Cardiac muscle cell (in vitro differentiated cells and primary cell): ENCODE measurements around the gene CST6. TPM values are rescaled to one million over a fixed set of nuclear protein-coding genes. Genes with fewer than 3 reads are reported as not detected.
A peak's percentile ranks its signal among the peaks of the same experiment; 100 is the strongest.

Experiments
- DNase-seq, 2 donors: peaks; one replicate each; pipeline versions ENCODE4 v3.0.0 to v3.0.0-alpha.2; 2010 to 2017; ENCODE audit warnings: low read depth in 1 of 2, low spot score in 1 of 2
- H3K27ac ChIP-seq: fragments of 200-600 bp; sonication (generic); 2 replicates; pipeline ENCODE4 v1.5.1; 2016
- H3K27me3 ChIP-seq: fragments of 200-600 bp; sonication (generic); 2 replicates; pipeline ENCODE4 v1.6.0; 2016; ENCODE audit warnings: control low read depth
- H3K36me3 ChIP-seq: fragments of 200-600 bp; sonication (generic); 2 replicates; pipeline ENCODE4 v1.5.1; 2016; ENCODE audit warnings: control low read depth
- H3K4me1 ChIP-seq: fragments of 200-600 bp; sonication (generic); 2 replicates; pipeline ENCODE4 v1.8.1; 2017; ENCODE audit warnings: low read depth, mild to moderate bottlenecking, mixed run types
- H3K4me3 ChIP-seq: fragments of 200-600 bp; sonication (generic); 2 replicates; pipeline ENCODE4 v1.5.1; 2016; ENCODE audit warnings: mild to moderate bottlenecking
- H3K9me3 ChIP-seq: fragments of 200-600 bp; sonication (generic); 2 replicates; pipeline ENCODE4 v1.5.1; 2017; ENCODE audit warnings: low read depth, mild to moderate bottlenecking, control low read depth
- polyA plus RNA-seq: library from polyadenylated mRNA; unstranded; fragments of >200 nt; fragmentation: Nextera tagmentation; extraction: Ambion mirVana; gene quantifications from 2 replicates; pipeline ENCODE4 v1.2.1, GENCODE V29; 2016
- total RNA-seq: library from RNA; depleted of rRNA; stranded (reverse); fragments of >200 nt; gene quantifications from 2 replicates; pipeline ENCODE4 v1.2.3, GENCODE V29; 2016
- TF ChIP-seq, protein P1 (sequence below): IDR thresholded peaks from 2 replicates; pipeline ENCODE4 v1.5.1; 2012; ENCODE audit warnings: low read depth, mild to moderate bottlenecking, low read length

The CST6 gene
- total and polyA plus RNA-seq, 2 experiments from 2014 or later: not detected

- H3K4me3 ChIP-seq: peak within 1 kb of the TSS; percentile 49
- H3K4me1 ChIP-seq: peaks cover 26% of the 10 kb centered on the region
- TF ChIP-seq, protein P1, sequence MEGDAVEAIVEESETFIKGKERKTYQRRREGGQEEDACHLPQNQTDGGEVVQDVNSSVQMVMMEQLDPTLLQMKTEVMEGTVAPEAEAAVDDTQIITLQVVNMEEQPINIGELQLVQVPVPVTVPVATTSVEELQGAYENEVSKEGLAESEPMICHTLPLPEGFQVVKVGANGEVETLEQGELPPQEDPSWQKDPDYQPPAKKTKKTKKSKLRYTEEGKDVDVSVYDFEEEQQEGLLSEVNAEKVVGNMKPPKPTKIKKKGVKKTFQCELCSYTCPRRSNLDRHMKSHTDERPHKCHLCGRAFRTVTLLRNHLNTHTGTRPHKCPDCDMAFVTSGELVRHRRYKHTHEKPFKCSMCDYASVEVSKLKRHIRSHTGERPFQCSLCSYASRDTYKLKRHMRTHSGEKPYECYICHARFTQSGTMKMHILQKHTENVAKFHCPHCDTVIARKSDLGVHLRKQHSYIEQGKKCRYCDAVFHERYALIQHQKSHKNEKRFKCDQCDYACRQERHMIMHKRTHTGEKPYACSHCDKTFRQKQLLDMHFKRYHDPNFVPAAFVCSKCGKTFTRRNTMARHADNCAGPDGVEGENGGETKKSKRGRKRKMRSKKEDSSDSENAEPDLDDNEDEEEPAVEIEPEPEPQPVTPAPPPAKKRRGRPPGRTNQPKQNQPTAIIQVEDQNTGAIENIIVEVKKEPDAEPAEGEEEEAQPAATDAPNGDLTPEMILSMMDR: no peak
- H3K9me3 ChIP-seq: no peaks in the 10 kb centered on the region
- DNase-seq: peak in 1 of 2 donors; percentile 75
- H3K27ac ChIP-seq: no peak within 1 kb of the TSS
- no peaks in the 10 kb centered on the region for H3K36me3 ChIP-seq
- no peaks in the 10 kb centered on the region for H3K27me3 ChIP-seq
Observed at GRCh38 chr11:66048547-66049323, 36.9 kb downstream of the CST6 start, which contains the start of gene GAL3ST3. TSS of gene GAL3ST3 (minus strand) at chr11:66049161. CDS start at chr11:66045415, 3,746 bp downstream.

GRCh38 chr11:66050581-66051231, 38.9 kb downstream of the CST6 start:
- peaks cover 26% of the 10 kb centered on the region for H3K4me1 ChIP-seq
- DNase-seq: no peak
- H3K36me3 ChIP-seq: peaks cover 12% of the 10 kb centered on the region
- no peaks in the 10 kb centered on the region for H3K9me3 ChIP-seq
- no peaks in the 10 kb centered on the region for H3K27me3 ChIP-seq
- peak overlapping the region; percentile 92 for H3K27ac ChIP-seq
- TF ChIP-seq, protein P1: no peak
- no peak overlapping the region for H3K4me3 ChIP-seq

DNA sequence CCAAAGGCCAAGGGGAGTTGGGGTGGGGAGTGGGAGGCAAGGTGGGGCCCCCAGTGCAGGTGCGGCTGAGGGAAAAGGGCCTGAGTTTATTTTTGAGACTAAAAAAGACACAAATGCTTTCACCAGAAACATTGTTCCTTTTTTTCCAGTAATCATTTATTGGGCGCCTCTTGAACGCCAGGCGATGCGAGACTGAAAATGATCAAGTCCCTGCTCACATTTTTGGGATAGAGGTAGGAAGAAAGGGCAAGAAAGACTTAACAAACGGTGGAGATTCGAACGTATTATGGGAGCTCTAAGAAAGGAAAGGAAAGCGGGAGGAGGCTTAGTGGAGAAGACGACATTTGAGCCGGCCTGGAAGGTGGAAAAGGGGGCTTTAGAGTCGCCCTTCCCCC, 39.6 kb downstream of the CST6 start:
- Histone ChIP-seq H3K36me3 (peaks cover 16% of the 10 kb centered on the region), H3K27me3 (no peaks in the 10 kb centered on the region), H3K27ac (peak overlapping the region; percentile 92), H3K4me1 (peaks cover 26% of the 10 kb centered on the region), H3K9me3 (no peaks in the 10 kb centered on the region), H3K4me3 (peak overlapping the region; percentile 32)
- TF ChIP-seq, protein P1: no peak
- DNase-seq: no peak

DNA sequence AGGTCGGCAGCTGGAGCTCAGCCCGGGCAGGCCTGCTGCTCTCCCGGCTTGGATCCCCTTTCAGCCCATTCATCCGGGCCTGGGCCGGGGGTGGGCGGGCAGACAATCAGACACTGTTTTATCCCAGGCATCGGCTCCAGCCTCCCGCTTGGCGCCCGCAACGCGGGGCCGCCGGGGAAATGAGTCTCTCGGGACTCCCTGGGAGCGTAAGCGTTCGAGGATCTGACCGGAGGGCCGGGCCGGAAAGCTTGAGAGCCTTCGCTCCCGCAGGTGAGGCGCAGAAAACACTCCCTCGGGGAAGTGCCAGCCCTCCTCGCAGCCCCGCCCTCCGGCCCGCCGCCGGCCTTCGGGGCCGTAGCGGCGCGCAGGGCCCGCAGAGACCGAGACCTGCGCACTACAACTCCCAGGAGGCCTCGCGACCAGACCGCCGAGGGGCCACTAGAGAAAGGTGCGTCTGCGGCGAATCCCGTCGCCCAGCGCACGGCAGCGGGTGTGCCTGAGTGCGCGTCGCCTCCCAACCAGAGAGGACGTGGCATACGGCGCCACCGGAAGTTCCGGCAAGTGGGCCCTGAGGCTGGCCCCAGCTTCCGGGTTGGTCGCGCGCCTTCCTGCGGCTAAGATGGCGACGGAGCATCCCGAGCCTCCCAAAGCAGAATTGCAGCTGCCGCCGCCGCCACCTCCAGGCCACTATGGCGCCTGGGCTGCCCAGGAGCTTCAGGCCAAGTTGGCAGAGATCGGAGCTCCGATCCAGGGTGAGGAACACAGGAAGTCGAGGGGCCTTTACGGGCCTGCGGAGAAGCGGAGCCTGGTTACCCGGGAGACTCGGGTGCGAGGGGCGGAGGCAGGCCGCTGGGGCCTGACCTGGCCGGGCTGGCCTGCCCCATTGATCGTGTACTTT, 40.2 kb downstream of the CST6 start, which contains the start of gene SF3B2:
Gene SF3B2 (plus strand): TSS at position 599 of the 898 bp plus-strand sequence. CDS start 21 bp downstream, at position 620.
- DNase-seq: peak; percentile 98 to 99
- TF ChIP-seq, protein P1: no peak
- no peaks in the 10 kb centered on the region for H3K27me3 ChIP-seq
- H3K4me1 ChIP-seq: peaks cover 26% of the 10 kb centered on the region
- H3K27ac ChIP-seq: peak within 1 kb of the TSS; percentile 92
- H3K36me3 ChIP-seq: peaks cover 22% of the 10 kb centered on the region
- H3K9me3 ChIP-seq: no peaks in the 10 kb centered on the region
- peak within 1 kb of the TSS; percentile 85 for H3K4me3 ChIP-seq

DNA sequence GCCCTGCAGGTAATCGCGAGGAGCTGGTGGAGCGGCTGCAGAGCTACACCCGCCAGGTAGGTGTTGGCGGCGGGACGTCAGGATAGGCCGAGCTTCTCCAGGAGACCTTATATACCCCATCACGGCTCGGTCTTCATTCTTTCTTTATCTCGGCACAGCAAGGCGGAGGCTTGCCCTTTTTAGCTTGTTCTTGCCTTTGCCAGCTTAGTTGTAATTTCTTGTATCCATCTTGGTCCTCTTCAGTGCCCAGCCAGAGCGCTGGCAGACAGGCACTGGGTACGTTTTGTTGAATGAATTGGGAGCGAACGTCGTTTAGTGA, 40.8 kb downstream of the CST6 start:
- Histone ChIP-seq H3K36me3 (peaks cover 27% of the 10 kb centered on the region), H3K27ac (peak overlapping the region; percentile 55), H3K4me1 (peaks cover 26% of the 10 kb centered on the region), H3K9me3 (no peaks in the 10 kb centered on the region), H3K27me3 (no peaks in the 10 kb centered on the region), H3K4me3 (peak overlapping the region; percentile 85)
- no peak for DNase-seq
- TF ChIP-seq, protein P1: no peak
